AG09319 (cell line): ENCODE measurements around the gene TBCB.

ENCODE experiments used
- DNase-seq: peaks from one replicate; pipeline ENCODE4 v3.0.0-alpha.2; 2010; ENCODE audit warnings: low read depth; ENCODE audit errors: extremely low read depth
- CTCF ChIP-seq: IDR thresholded peaks from 2 replicates; pipeline ENCODE4 v1.5.1; 2011; ENCODE audit warnings: low read depth, mild to moderate bottlenecking, inconsistent platforms, low read length, moderate library complexity

Gene TBCB

DNA sequence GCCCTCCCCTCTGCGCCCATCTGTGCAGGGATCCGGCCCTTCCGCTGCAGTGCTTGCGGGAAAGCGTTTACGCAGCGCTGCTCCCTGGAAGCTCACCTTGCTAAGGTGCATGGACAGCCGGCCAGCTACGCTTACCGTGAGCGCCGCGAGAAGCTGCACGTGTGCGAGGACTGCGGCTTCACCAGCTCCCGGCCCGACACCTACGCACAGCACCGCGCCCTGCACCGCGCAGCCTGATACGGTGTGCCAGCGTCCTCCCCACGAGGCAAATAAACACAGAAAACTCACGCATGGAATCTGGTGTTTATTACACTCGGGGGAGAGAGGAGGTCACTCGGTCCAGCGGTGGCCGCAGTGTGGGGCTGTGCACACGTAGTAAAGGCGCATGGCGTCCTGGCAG, 1.8 kb upstream of the TBCB start:
- DNase-seq, result no peak
- no peak for TF ChIP-seq CTCF

DNA sequence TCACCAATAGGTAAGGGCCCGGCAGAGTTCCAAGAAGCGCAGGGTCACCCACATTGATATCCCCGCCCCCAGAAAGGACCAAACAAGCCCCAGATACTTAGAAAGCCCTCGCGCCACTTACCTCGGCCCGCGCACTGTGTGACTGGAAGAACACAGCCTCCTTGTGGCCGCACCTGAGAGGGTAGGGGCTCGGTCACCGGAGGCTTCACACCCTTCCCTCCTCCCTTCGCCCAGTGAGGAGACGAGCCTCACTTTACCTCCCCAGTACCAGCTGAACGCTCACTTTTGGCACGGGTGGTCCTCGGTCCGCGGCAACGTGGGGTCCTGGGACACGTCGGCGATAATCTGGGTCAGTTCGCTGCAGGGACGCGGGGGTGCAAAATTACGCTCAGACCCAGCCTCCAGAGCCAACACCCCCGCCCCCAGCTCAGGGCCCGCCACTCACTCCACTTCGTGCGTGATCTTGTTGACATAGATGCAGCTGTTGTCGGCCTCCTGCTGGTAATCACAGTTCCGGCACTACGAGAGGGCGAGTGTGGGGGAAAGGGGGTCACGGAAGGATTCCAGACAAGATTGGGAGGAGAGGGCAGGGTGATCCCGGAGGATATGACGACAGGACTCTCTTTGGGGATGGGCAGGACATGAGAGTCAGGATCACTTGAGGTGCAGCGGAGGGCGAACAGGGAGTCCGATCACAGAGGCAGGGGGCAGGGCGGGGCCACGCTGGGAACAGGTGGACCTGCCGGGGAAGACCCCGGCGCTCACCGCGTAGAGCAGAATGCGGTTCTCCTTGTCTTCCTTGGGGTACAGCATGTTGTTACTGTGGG, 1.2 kb upstream of the TBCB start:
- DNase-seq, result no peak

DNA sequence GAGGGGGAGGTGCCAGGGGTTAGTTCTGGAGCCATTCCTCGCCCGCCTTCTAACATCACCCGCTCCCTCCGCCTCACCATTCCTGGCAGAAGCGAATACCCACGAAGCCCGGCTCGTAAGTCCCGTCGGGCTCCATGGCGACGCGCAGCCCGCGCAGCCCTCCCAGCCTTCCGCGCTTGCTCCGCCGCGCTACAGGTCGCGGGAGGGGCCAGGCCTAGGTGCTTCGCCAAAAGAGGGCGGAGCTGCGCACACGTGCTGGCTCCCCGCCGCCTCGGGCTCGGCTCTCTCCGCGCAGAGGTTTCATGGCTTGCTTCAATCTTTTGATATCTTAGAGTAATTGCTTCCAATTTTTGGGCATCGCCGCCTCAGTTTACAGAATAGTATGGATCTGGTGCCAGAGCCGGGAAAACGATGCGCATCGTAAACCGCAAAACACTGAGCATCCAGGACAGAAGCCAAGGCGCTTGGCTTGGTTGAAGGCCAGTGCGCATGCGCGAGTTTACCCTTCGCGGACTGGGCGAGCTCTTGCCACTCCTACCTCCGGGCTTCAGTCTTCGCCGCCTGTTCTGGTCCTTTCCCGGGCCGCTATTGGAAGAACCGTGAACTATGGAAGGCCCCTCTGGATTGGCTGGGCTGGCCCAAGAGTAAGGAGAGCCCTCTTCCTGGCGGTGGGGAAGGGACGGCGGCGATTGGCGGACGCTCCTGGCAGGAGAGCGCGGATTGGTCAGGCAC, 381 bp upstream of the TBCB start, which contains the start of gene POLR2I:
TSS of gene POLR2I (minus strand) at position 155 of the 732 bp plus-strand sequence. CDS start at position 136, 19 bp downstream.
- peak; percentile 100 for DNase-seq
- TF ChIP-seq CTCF, result no peak

More for the DNA sequence above, 1.2 kb upstream of the TBCB start:
- no peak; the same call in 1 of the 2 replicates for TF ChIP-seq CTCF

DNA sequence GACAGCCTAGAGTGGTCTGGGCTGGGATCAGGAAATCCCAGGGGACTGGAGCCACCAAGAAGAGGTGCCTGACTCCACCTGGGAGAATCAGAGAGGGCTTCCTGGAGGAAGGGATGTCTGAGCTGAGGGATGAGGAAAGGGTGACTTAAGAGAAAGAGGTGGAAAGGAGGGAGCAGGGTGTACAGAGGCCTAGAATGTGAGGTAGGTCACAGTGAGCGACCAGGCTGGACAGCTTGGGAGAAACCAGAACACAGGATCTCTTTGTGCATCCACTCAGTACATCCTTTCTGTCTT, 1.0 kb downstream of the TBCB start:
- TF ChIP-seq CTCF, result no peak
- no peak for DNase-seq

GRCh38 chr19:36120092-36120983, 5.1 kb downstream of the TBCB start:
- TF ChIP-seq CTCF, result no peak
- DNase-seq, result no peak

- no peak for TF ChIP-seq CTCF
- DNase-seq, result no peak
Measured at GRCh38 chr19:36120984-36121358, 5.7 kb downstream of the TBCB start.
